Esophagus mucosa (tissue), 1 donor: Measurements from ENCODE around the gene SLC36A3. TPM values are rescaled to one million over a fixed set of nuclear protein-coding genes. Genes with fewer than 3 reads are reported as not detected.
A peak's percentile ranks its signal among the peaks of the same experiment; 100 is the strongest.
"Not testable (repeated sequence)": the region's sequence is repeated elsewhere in the genome, so short reads cannot be mapped to it uniquely, and the experiment has no call there.

ENCODE experiments used
- ATAC-seq: fragments of 200-7000 bp; cut with Tn5 transposase; one replicate; pipeline ENCODE4 v1.9.1; 2020
- total RNA-seq: library from RNA; stranded (reverse); gene quantifications from one replicate; pipeline ENCODE4 v1.2.4, GENCODE V29; 2023
- donor health status: DM: yes; HTN: yes; CAD: no.

SLC36A3 gene
- not detected for total RNA-seq

- no peak for ATAC-seq
Measured at GRCh38 chr5:151303666-151304065, at the start of gene SLC36A3. TSS of gene SLC36A3 (minus strand) at chr5:151303766. CDS start at chr5:151303354, 412 bp downstream.

- ATAC-seq, result no peak
Measured at GRCh38 chr5:151351671-151352070, 48.1 kb upstream of the SLC36A3 start.

- ATAC-seq, result no peak
Measured at GRCh38 chr5:151348789-151349188, 45.2 kb upstream of the SLC36A3 start.

DNA sequence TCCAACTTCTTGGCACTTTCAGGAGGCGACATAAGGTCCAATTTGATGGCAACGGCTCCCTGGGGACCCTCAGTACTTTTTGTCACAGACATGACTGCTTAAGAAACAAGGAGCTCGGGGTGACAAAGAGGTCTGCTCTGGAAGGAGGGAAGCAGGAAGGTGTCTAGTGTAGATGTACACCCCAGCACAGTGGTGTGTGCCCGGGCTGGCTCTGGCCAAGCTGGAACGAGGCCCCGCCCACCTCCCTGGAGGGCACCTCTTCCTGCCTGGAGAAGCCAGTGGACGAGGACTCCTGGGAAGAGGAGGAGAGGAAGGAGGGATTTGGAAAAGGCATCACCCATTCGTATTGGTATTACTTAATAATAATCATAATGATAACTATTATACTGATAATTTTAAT, 43.8 kb upstream of the SLC36A3 start, which contains the start of gene SLC36A2:
SLC36A2 (minus strand) TSS at position 191 of the 400 bp plus-strand sequence; CDS start at position 92, 99 bp downstream.
- no peak for ATAC-seq

DNA sequence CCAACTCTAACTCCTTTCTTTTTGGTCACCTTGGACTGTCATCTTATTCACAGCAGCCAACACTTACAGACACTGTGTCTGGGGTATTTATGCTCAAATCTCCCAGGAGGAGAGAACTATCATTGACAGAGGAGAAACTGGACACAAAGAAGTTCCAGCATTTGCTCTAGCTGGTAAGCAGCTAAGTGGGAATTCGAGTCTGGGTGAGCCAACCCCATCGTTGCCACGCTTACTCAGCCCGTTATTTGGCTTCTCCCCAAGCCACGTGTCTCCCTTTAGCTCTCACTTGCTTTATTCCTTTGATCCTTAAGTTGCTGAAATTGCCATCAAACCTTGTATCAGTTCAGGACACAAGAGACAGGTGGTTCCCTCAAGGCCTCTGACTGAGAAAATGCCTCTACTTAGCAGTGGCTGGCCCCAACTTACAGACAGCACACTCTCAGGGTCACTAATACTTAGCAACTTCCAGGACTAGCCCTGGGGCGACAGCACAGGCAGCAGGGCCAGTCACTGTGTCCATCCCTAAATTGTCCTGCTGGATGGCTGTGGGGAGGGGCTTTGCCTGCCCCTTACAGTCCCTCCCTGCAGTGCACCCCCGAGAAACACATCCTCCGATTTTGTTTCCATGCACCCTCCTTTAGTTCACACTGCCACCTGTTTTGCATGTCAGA, 42.4 kb upstream of the SLC36A3 start:
- no peak for ATAC-seq

- ATAC-seq, result no peak
Measured at GRCh38 chr5:151345187-151345807, 41.7 kb upstream of the SLC36A3 start.

DNA sequence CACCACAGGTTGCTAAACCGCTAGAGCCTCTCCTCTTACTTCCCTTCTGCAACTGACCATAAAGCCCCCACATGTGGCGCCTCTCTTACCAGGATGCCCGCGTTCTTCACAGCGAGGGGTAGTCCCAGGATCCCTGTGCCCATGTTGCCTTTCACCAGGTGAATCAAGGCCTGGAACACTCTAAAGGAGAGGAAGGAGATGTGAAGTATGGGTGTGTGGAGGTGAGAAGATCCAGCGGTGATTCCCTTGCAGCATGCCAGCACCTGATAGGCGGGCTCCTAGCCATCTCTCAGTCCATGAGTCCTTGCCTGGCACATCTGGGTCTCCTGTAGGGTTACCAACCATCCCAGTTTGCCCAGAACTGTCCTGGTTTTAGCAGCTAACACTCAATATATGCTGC, 40.5 kb upstream of the SLC36A3 start:
- no peak for ATAC-seq

- ATAC-seq, result no peak
Measured at GRCh38 chr5:151340004-151340403, 36.4 kb upstream of the SLC36A3 start.

DNA sequence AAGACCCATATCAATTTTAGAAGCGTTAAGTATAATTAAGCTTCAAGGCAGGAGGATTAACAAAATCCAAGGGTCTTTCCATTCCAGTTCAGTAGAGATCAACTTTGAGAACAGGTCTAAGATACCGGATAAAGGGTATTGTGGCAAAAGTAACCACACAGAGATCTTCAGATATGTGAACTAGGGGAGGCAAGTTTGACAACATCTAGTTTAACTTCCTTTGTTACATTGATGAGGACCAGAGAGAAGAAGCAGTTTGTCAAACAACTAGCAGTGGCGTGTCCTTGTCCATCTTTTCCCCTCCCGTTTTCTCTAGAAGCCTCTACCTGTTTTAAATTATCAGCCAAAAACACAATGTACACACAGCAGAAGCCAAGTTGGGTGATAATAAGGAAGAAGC, 35.2 kb upstream of the SLC36A3 start:
- no peak for ATAC-seq

- no peak for ATAC-seq
Measured at GRCh38 chr5:151332857-151333256, 29.3 kb upstream of the SLC36A3 start.

DNA sequence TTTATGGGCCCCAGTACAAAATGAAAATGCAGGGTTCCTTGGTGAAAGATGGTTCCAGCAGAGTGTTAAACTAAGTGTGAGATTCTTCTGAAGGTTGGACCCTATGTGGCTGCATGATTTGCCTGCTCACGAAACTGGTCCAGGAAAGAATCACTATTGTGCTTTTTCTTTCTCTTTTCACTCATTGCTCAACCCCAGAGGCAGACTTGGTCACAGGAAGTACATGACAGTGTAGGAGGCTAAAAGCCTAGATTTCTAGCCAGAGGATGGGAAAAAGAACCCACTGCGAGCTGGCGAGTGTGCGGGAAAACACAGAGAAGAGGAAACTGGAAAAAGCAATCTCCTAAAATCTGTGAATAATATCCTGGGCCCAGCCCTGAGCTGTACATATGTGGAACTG, 25.2 kb upstream of the SLC36A3 start:
- no peak for ATAC-seq

GRCh38 chr5:151327585-151327984, 24.0 kb upstream of the SLC36A3 start:
- no peak for ATAC-seq

- ATAC-seq, result no peak
Measured at GRCh38 chr5:151326266-151326665, 22.7 kb upstream of the SLC36A3 start.

- no peak for ATAC-seq
Measured at GRCh38 chr5:151320481-151320880, 16.9 kb upstream of the SLC36A3 start.

- peak; percentile 17 for ATAC-seq
Measured at GRCh38 chr5:151318850-151319732, 15.5 kb upstream of the SLC36A3 start.

DNA sequence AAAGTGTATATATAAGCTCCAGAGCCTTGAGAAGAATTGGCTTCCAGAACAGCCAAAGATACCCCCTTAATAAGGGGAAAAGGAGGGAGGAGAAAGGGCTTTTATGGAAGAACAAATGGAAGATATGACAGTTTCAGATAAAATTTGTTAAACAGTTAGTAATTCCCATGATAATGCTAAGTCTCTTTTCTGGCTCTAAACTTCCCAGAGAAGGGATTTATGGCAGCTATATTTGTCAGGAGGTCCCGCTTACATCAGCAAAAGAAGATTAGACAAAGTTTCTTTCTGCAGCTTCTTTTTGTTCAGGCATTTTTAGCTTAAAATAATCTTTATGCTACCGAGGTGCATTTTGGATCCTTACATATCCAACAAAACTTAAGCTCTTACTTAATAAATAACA, 14.3 kb upstream of the SLC36A3 start:
- ATAC-seq, result no peak

DNA sequence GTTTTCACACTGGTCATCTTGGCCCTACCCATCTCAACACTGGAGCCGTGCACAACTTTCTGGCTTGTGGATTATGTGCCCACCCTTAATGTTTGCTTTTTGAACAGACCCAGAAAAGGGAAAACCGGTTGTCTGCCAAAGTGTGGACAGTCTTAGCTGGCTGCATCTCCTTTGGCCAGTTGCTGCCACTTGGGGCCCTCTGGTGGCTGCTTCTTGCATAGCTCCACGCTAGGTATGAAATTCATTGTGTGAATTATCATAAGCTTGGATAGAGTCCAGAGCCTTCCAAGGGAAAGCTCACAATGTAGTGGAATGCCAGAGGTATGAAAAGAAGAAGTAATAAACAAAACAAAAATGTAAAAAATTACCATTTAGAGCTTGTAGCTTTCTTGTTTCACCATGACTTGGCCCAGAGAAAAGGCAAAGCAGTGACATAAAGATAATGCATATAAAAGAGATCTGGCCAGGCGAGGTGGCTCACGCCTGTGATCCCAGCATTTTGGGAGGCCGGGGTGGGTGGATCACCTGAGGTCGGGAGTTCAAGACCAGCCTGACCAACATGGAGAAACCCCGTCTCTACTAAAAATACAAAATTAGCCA, 12.5 kb upstream of the SLC36A3 start:
- peak; percentile 78 for ATAC-seq

- peak; percentile 48 for ATAC-seq
Measured at GRCh38 chr5:151313357-151313756, 9.8 kb upstream of the SLC36A3 start.

DNA sequence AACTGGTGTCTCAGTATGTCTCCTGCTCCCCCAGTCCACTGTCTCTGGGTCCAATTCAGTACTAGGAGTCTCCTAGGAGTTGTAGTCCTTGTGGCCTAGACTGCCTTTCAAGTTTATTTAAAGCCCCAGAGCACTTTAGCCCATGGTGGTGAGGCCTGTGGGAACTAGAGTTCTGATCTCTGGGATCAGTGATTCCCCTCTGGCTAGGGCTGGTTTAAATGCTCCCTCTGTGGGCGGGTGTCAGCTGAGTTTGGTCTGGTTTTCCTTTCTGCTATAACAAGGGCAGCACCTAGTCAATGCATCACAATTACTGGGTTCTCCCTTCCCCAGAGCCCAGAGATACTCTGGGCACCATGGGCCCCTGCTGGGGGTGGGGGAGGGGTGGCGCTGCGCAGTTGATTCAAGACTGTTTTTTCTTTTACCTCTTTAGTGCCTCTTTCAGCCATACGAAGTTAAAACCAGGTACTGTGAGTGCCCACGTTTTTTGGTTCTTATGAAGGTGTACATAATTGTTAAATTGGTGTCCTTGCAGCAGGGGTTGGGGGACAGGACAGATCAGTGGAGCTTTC, 9.3 kb upstream of the SLC36A3 start:
- no peak for ATAC-seq

DNA sequence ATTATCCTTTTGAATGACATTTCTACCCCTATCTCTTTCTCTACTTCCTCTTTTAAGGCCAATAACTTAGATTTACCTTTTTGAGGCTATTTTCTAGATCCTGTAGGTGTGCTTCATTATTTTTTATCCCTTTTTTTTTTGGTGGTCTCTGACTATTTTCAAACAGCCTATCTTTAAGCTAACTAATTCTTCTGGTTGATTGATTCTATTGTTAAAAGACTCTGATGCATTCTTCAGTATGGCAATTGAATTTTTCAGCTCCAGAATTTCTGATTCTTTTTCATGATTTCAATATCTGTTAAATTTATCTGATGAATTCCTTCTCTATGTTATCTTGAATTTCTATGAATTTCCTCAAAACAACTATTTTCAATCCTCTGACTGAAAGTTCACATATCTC, 7.4 kb upstream of the SLC36A3 start:
- ATAC-seq, result no peak

DNA sequence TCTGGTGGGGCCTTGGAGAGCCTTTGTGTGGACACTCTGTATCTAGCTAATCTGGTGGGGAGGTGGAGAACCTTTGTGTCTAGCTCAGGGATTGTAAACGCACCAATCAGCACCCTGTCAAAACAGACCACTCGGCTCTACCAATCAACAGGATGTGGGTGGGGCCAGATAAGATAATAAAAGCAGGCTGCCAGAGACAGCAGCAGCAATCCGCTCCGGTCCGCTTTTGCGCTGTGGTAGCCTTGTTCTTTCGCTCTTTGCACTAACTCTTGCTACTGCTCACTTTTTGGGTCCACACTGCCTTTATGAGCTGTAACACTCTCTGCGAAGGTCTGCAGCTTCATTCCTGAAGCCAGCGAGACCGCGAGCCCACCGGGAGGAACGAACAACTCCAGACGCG, 6.3 kb upstream of the SLC36A3 start:
- ATAC-seq, result not testable (repeated sequence)

GRCh38 chr5:151309266-151309665, 5.7 kb upstream of the SLC36A3 start:
- ATAC-seq, result not testable (repeated sequence)
